Caki2 (cell line): Measurements from ENCODE around the gene ZNF841. TPM values are rescaled to one million over a fixed set of nuclear protein-coding genes. Genes with fewer than 3 reads are reported as not detected.
"Not testable (repeated sequence)": the region's sequence is repeated elsewhere in the genome, so short reads cannot be mapped to it uniquely, and the experiment has no call there.

Source experiments
- DNase-seq: peaks from one replicate; pipeline ENCODE4 v3.0.0-alpha.2; 2015; ENCODE audit warnings: low read depth
- in situ Hi-C: cut with HindIII; loops from 2 replicates; pipeline ENCODE4 v1.10.0; 2016; ENCODE audit warnings: low sequenced_read_pairs, low pct_unique_long_range_greater_than_20kb, mixed read lengths
- total RNA-seq: library from RNA; depleted of rRNA; stranded (reverse); fragments of >200 nt; shearing (Covaris generic); gene quantifications from 2 replicates; pipeline ENCODE4 v1.2.3, GENCODE V29; 2014; ENCODE audit warnings: low replicate concordance

Gene ZNF841
- total RNA-seq, 1 experiment from 2014 or later: 9.9 TPM

DNA sequence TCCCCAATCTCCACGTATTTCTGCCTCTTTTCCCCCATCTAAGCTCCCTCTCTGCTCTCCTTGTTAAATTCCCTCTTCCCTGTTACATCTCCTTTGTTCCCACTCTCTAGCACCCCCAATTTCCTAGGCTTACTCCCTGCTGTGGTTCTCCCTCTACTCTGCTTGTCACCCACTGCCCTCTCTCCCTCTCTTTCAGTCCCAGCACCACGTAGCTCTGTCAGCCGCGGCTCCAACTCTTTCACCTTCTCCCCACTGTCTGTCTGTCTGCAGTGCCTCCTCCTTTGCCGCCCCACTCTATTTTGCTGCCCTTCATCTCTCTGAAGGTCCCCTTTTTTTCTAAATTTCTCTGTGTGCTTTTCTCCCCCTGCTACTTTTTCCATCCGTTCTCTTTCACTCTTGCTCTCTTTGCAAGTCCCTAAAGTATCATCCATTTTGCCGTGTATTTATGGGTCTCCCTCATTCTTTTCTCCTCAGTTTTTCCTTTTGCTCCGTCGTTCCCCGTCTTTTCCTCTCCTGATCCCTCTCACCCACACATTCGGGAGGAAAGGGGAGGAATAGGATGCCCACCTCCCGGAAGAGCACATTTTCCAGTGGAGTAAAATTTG, 937 bp downstream of the ZNF841 start:
- peak; percentile 15 for DNase-seq
- in situ Hi-C loops: no loop called here

DNA sequence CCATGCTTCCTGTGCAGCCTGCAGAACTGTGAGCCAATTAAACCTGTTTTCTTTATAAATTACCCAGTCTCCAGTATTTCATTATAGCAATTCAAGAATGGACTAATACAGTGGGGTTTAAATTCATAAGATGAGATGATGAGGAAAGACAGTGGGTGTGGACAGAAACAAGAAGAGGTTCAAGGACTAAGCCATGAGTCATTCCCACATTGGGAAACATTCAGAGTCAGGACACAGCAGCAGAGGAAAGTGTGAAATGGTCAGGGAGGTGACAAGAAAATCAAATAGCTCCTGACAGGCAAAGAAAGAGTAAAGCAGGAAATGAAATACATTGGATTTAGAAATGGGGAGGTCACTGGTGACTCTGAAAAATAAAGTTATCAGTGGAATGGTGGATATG, 9.1 kb downstream of the ZNF841 start:
- in situ Hi-C loops: no loop called here
- no peak for DNase-seq

DNA sequence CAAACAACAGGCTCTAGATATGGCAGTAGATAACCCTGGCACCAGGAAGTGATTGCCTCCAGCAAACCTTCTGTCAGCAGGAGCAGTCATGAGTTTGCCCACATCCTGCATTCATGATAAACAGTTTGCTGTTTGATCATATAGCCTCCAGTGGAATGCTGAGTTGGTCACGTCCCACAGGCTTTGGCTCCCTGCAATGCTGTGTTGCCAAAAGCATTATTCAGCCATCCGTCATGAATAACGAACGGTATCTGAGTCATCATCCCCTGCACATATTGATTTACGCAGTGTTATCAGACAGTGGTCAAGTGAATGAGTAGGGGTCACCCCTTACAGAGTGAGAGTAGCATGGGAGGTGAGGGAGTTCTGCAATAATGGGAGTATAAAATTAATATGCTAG, 25.1 kb downstream of the ZNF841 start:
- DNase-seq: no peak
- in situ Hi-C loops: no loop called here

DNA sequence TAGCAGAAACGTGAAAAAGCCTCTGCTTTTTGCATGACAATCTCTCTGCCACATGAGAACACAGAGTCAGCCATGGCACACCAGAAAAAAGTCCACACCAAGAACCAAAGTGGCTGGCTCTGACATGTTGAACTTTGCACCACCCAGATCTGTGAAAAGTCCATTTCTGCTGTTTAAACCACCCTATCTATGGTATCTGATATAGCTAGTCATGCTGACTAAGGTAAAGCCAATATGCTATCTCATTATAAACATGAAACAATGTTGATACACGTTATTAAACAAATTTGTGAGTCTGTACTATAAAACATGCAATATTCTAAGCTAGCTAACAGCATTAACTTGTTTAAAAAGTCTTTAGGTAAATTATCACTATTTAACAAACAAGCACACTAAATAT, 25.9 kb downstream of the ZNF841 start:
- in situ Hi-C loops: no loop called here
- no peak for DNase-seq

DNA sequence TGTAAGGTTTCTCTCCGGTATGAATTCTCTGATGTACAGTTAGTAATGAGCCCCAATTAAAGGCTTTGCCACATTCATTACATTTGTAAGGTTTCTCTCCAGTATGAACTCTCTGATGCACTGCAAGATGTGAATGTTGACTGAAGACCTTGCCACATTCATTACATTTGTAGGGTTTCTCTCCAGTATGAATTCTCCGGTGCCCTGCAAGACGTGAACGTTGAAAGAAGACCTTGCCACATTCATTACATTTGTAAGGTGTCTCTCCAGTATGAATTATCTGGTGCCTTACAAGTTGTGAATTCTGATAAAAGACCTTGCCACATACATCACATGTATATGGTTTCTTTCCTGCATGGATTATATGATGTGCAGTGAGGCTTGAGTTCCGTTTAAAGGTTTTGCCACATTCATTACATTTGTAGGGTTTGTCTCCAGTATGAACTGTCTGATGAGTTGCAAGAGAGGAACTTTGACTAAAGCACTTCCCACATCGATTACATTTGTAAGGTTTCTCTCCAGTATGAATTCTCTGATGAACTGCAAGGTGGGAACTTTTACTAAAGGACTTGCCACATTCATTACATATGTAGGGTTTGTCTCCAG, 29.2 kb downstream of the ZNF841 start:
- DNase-seq: no peak
- in situ Hi-C loops: no loop called here

DNA sequence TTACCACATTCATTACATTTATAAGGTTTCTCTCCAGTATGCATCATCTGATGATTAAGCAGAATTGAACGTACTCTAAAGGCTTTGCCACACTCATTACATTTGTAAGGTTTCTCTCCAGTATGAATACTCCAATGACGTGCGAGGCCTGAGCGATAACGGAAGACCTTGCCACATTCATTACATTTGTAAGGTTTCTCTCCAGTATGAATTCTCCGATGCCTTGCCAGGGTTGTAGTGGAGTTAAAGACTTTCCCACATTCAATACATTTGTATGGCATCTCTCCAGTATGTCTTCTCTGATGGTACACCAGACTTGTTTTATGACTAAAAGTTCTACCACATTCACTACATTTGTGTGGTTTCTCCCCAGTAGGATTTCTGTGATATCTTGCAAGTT, 30.2 kb downstream of the ZNF841 start:
- in situ Hi-C loops: no loop called here

DNA sequence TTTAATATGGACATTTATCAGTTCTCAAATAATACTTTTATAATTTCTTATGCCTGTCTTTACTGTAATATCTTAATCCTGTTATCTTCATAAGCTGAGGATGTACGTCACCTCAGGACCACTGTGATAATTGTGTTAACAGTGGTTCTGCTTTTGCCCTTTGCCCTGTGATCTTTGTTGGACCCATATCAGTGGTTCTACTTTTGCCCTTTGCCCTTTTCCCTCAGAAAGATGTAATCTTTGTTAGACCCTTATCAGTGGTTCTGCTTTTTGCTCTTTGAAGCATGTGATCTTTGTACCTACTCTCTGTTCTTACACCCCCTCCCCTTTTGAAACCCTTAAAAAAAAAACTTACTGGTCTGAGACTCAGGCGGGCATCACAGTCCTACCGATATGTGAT, 39.1 kb downstream of the ZNF841 start:
- DNase-seq, in situ Hi-C loops: not testable (repeated sequence)

More for the DNA sequence above, 30.2 kb downstream of the ZNF841 start:
- DNase-seq: no peak

DNA sequence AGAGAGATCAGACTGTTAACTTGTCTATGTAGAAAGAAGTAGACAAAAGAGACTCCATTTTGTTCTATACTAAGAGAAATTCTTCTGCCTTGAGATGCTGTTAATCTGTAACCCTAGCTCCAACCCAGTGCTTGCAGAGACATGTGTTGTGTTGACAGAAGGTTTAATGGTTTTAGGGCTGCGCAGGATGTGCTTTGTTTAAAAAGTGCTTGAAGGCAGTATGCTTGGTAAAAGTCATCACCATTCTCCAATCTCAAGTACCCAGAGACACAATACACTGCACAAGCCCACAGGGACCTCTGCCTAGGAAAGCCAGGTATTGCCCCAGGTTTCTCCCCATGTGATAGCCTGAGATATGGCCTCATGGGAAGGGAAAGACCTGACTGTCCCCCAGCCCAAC, 43.8 kb downstream of the ZNF841 start:
- DNase-seq, in situ Hi-C loops: not testable (repeated sequence)

DNA sequence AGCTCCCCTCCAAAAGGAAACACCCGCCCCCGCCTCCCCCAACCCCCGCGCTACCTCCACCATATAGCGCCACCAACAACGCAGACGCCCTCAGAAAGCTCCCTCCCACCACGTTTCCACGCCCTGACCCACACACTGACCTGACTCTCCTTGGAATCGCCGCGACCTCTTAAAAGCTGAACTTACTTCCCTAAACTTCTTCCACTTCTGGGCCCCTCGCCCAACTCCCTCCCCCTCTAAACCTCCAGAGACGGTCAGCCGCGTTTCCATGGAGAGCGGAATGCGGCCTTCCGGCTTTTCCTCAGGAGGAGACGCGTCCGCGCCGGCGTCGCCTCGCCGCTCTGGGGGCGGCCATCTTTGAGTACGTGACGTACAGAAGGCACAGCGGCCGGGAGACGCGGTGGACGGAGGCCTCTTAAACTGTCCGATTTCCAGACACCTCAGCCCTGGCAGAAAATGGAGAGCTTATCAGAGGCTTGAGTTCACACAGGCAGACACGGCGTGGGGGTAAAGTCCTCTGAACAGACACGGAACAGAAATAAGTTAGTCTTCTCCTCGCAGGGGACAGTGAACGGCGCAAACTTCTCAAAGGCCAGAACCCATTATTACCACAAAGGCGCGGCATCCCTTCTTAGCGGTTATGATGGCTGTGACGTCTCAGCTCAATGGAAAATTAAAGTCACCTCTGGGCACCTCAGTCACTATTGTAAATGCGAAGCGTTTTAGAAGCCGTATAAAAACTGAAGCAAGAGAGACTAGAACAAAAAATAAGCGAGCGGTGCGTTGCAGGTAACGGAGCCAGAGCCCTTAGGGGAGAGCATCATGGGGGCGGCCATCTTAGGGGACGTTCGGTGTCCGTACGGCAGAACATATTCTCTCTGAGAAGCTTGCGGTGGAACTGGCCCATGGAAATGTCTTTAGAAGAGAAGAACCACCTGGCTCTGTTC, 46.7 kb downstream of the ZNF841 start, which contains the start of gene ZNF432:
Gene ZNF432, minus strand, starts transcription at position 284 of the 947 bp plus-strand sequence. CDS start 1,970 bp downstream, outside the sequence.
- DNase-seq: peak; percentile 93
- in situ Hi-C loops: no loop called here

DNA sequence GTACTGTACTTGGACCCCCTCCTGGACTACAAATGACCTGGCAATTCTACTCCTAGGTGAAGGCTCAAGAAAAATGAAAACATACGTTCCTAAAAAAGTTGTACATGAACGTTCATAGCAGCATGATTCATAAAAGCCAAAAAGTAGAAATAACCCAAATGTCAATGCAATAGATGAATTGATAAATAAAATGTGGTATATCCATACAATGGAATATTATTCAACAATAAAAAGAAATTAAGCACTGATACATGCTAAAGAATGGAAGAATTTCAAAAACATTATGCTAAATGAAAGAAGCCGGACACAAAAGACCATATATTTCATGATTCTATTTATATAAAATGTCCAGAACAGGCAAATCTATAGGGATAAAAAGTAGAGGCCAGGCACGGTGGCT, 56.4 kb downstream of the ZNF841 start:
- in situ Hi-C loops: no loop called here
- DNase-seq: no peak

DNA sequence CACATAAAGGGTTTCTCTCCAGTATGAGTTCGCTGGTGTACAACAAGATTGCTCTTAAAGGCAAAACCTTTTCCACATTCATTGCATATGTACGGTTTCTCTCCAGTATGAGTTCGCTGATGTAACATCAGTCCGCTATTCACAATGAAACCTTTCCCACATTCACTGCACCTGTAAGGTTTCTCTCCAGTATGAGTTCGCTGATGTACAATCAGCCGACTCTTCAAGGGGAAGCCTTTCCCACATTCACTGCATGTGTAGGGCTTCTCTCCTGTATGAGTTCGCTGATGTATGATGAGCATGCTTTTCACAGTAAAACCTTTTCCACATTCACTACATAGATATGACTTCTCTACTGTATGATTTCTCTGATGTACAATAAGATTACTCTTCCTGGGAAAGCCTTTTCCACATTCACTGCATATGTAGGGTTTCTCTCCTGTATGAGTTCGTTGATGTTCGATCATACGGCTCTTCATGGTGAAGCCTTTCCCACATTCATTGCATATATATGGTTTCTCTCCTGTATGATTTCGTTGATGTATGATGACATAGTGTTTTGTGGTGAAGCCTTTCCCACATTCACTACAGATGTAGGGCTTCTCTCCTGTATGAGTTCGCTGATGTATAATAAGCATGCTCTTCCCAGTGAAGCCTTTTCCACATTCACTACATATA, 61.4 kb downstream of the ZNF841 start:
- peak; percentile 38 for DNase-seq
- in situ Hi-C loops: no loop called here

DNA sequence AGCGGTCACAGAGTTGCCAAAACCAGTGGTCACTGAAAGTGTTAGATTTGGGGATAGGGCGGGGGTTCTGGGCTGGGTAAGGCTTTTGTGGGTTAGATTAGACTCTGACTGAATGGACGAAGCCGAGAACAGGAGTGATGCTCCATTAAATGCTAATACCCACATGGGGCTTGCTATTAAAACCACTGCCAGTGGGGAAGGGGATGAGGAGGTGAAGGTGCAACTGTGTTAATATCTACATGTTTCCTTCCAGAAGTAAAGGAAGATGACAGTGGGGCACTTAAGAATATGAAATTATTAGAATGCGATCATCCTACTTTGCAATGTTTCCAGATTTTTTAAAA, 66.8 kb downstream of the ZNF841 start:
- DNase-seq: no peak
- in situ Hi-C loops: no loop called here

DNA sequence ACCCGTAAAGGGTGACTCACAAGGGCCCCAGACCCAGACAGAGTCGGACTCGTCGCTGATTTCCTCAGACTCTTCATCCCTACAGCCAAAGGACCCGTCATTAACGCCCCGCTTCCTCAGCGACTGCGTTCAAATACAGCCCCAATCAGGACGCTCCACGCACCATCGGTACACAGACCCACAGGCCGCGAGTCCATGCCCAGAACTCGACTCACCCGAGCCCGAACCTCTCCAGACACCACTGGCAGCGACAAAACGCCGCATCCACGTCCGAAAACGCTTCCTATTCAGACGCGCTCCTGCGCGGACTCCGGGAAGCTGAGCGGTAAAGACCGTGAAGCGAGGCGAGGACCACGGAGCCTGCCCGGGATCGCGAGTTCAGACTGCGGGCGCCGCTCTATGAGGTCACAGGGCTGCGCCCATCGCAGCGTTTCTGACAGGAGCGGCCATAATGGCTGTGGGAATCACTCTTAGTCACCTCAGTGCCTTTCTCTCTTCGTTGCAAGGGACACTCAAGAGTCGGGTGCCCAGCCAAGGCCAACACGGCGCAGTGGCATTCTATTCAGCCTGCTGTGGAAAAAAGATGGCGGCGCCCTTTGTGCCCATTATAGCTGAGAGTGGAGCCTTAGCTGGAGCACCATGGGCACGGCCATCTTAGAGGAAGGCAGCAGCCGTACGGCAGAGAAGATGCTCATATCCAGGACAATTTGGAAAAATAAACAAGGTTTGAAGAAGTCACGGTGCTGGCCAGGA, 67.4 kb downstream of the ZNF841 start, which contains the start of gene ZNF614:
Gene ZNF614, minus strand, starts transcription at position 353 of the 753 bp plus-strand sequence. CDS start 2,634 bp downstream, outside the sequence.
- in situ Hi-C loops: no loop called here
- DNase-seq: peak; percentile 90

DNA sequence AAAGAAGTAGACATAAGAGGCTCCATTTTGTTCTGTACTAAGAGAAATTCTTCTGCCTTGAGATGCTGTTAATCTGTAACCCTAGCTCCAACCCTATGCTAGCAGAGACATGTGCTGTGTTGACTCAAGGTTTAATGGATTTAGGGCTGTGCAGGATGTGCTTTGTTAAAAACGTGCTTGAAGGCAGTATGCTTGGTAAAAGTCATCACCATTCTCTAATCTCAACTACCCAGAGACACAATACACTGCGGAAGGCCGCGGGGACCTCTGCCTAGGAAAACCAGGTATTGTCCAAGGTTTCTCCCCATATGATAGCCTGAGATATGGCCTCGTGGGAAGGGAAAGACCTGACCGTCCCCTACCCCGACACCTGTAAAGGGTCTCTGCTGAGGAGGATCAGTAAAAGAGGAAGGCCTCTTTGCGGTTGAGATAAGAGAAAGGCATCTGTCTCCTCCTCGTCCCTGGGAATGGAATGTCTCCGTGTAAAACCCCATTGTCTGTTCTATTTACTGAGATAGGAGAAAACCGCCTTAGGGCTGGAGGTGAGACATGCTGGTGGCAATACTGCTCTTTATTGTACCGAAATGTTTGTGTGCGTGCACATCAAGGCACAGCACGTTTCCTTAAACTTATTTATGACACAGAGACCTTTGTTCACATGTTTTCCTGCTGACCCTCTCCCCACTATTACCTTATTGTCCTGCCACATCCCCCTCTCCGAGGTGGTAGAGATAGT, 69.1 kb downstream of the ZNF841 start:
- in situ Hi-C loops, DNase-seq: not testable (repeated sequence)

DNA sequence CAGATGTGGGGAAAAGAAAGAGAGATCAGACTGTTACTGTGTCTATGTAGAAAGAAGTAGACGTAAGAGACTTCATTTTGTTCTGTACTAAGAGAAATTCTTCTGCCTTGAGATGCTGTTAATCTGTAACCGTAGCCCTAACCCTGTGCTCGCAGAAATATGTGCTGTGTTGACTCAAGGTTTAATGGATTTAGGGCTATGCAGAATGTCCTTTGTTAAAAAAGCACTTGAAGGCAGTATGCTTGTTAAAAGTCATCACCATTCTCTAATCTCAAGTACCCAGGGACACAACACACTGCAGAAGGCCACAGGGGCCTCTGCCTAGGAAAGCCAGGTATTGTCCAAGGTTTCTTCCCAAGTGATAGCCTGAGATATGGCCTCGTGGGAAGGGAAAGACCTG, 71.1 kb downstream of the ZNF841 start:
- in situ Hi-C loops: not testable (repeated sequence)

DNA sequence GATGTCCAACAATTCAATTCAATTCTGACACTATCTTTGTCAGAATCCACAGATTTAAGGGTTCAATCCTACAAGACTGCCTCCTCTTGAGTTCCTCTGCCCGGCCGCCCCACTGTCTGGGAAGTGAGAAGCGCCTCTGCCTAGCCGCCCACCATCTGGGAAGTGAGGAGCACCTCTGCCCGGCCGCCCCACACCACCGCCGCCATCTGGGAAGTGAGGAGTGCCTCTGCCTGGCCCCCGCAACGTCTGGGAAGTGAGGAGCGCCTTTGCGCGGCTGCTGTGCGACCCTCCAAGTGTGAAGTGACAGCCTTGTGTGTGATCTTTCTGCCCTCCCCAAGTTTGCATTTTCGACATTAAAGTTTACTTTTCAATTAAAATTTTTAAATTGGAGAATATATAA, 73.4 kb downstream of the ZNF841 start:
- DNase-seq: no peak
- in situ Hi-C loops: no loop called here

More for the DNA sequence above, 71.1 kb downstream of the ZNF841 start:
- not testable (repeated sequence) for DNase-seq

DNA sequence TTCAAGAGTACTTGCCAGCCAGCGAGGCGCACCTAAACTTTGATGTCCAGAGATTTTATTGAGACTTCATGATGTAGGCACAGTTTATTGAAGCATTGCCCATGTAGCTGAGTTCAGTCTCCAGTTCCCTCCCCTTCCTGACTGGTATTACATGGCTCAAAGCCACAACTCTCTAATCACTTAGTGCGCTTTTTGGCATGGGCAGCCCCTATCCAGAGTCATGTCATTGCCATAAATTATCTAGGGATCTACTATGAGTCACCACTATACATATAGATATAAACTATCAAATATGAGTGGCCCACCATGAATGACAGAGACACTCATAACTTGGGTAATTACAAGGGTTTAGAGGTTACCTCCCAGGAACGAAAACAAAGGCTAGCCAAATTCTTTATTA, 75.1 kb downstream of the ZNF841 start:
- DNase-seq: no peak
- in situ Hi-C loops: no loop called here
